ENCODE results near the gene GAL3ST2.

The GAL3ST2 gene

GRCh38 chr2:241852116-241852980 is 75.7 kb downstream of the GAL3ST2 start:
- FAIRE-seq (no peak), DNase-seq (ENCODE audit: insufficient read length, low spot score) (peak; percentile 21)
- TF ChIP-seq POU2F2 (IDR thresholded peaks at IDR 0.05; ENCODE audit: low read depth, low read length), result no peak
- no peak for TF ChIP-seq TAF1 (IDR thresholded peaks at IDR 0.05; ENCODE audit: low read depth, low read length)
- TF ChIP-seq PAX5 (IDR thresholded peaks at IDR 0.05; ENCODE audit: insufficient read depth, low read length, severe bottlenecking), result no peak
- no peak for TF ChIP-seq SPI1 (IDR thresholded peaks at IDR 0.05; ENCODE audit: low read depth, low read length)
- TF ChIP-seq POLR2A (IDR thresholded peaks at IDR 0.05; ENCODE audit: low read depth, low read length), result no peak; the same call in 1 of the 2 replicates
- TF ChIP-seq POLR2AphosphoS5 (IDR thresholded peaks at IDR 0.05; ENCODE audit: low read depth, low read length), result peak; percentile 11; the same call in 1 of the 2 replicates

- FAIRE-seq (no peak), DNase-seq (ENCODE audit: insufficient read length, low spot score) (peak; percentile 22)
- no peak for TF ChIP-seq PAX5 (IDR thresholded peaks at IDR 0.05; ENCODE audit: insufficient read depth, low read length, severe bottlenecking)
- TF ChIP-seq POLR2AphosphoS5 (IDR thresholded peaks at IDR 0.05; ENCODE audit: low read depth, low read length), result no peak
- no peak for TF ChIP-seq POU2F2 (IDR thresholded peaks at IDR 0.05; ENCODE audit: low read depth, low read length)
Measured at GRCh38 chr2:241852981-241853631, 76.5 kb downstream of the GAL3ST2 start.

All from GM12891 (cell line).